WI38 (cell line): ENCODE results near the gene ERGIC1.
"Not testable (repeated sequence)": the region's sequence is repeated elsewhere in the genome, so short reads cannot be mapped to it uniquely, and the experiment has no call there.

ENCODE experiments used
- H3K4me3 ChIP-seq: 2 replicates; pipeline ENCODE4 v1.5.1; 2011; ENCODE audit warnings: low read depth, mild to moderate bottlenecking, control low read depth, low read length
- TF ChIP-seq, protein P1 (sequence below): IDR thresholded peaks from 2 replicates; pipeline ENCODE4 v1.5.1; 2012; ENCODE audit warnings: low read depth, mild to moderate bottlenecking, control low read depth, low read length

The ERGIC1 gene

DNA sequence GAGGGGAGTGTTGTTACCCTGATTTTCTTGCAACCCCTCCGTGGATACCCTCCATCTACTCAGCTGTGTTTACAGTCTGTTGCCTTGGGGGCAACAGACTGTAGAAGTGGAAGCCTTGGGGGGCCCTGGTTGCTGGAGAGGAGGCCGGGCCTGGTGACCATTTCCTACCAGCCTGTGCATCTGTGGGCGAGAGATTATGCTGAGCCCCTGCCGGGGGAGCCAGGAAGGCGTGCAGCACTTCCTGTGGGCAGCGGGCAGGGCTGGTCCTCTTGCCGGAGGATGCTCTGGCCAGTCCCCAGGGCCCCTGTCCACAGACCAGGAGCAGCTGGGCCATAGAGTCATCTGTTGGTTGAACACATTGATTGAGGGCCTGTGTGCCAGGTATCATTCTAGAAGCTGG is 11.1 kb downstream of the ERGIC1 start:
- H3K4me3 ChIP-seq = no peak overlapping the region
- TF ChIP-seq, protein P1, sequence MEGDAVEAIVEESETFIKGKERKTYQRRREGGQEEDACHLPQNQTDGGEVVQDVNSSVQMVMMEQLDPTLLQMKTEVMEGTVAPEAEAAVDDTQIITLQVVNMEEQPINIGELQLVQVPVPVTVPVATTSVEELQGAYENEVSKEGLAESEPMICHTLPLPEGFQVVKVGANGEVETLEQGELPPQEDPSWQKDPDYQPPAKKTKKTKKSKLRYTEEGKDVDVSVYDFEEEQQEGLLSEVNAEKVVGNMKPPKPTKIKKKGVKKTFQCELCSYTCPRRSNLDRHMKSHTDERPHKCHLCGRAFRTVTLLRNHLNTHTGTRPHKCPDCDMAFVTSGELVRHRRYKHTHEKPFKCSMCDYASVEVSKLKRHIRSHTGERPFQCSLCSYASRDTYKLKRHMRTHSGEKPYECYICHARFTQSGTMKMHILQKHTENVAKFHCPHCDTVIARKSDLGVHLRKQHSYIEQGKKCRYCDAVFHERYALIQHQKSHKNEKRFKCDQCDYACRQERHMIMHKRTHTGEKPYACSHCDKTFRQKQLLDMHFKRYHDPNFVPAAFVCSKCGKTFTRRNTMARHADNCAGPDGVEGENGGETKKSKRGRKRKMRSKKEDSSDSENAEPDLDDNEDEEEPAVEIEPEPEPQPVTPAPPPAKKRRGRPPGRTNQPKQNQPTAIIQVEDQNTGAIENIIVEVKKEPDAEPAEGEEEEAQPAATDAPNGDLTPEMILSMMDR = no peak

GRCh38 chr5:172845576-172845975 is 11.5 kb downstream of the ERGIC1 start:
- no peak overlapping the region for H3K4me3 ChIP-seq
- TF ChIP-seq, protein P1 = no peak

DNA sequence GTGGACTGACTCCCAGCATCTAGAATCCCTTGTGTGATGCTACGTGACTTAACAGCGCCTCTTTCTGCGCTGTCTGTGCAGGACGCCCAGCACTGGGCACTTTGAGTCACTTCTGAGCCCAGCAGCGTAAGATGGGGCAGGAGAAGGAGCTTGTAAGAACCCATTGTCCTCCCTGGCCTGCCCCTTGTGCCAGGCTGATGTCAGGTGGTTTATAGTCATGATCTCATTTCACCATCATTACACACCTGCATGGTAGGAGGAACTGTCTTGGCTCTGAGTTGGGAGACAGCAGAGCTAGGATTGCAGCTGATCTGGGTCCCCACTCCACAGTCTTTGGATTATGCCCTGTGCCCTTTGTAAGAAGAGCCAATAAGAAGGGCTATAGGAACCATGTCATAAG is 12.2 kb downstream of the ERGIC1 start:
- TF ChIP-seq, protein P1 = no peak
- no peak overlapping the region for H3K4me3 ChIP-seq

GRCh38 chr5:172846677-172847076 is 12.6 kb downstream of the ERGIC1 start:
- no peak overlapping the region for H3K4me3 ChIP-seq
- TF ChIP-seq, protein P1 = no peak

DNA sequence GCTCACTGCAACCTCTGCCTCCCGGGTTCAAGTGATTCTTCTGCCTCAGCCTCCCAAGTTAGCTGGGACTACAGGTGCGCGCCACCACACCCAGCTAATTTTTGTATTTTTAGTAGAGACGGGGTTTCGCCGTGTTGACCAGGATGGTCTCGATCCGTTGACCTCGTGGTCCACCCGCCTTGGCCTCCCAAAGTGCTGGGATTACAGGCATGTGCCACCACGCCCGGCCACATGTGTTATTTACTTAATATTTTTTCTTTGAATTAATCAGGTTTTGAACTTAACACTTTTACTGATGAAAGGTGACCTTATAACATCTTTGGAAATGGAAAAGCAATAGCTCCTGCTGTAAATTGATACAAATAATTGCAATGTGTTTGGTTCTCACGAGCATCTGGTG is 13.5 kb downstream of the ERGIC1 start:
- not testable (repeated sequence) for H3K4me3 ChIP-seq

GRCh38 chr5:172848419-172848818 is 14.4 kb downstream of the ERGIC1 start:
- TF ChIP-seq, protein P1 = no peak
- H3K4me3 ChIP-seq = no peak overlapping the region

DNA sequence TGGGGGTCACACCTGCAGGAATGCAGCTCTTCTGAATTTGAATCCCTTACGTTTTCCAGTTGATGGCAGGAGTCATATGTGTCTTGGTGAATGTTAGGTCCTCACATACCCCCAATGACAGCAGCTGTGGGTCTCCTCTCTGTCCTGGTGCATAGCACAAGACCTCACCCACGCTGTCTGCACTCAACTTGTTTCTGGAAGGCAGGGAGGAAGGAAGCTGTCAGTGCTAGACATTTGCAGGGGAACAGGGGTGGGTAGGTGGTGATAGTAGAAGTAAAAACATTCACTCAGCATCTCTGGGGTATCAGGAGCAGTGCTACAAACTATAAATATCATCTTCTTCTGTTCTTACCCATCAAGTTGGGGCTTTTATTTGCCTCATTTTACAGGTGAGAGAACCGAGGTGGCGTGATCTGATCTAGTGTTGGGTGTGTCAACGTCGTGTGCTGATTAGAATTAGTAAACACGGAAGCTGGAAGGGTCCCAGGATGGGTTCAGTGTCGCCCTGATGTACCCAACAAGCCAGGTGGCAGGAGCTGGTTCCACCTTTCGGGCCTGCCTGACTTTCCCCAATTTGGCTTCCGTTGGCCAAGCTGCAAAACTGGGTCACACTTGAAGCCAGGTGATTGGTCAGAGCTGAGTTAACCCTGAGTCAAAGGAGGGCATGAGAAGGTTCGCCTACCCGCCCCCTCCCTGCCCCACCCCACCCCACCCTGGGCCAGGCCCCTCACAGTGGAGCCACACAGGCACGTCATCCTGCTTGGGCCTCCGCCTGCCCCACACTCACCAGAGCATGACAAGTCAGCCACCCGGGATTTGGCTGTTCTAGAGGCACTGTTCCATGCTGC is 15.8 kb downstream of the ERGIC1 start:
- TF ChIP-seq, protein P1 = no peak
- no peak overlapping the region for H3K4me3 ChIP-seq

- H3K4me3 ChIP-seq = no peak overlapping the region
- TF ChIP-seq, protein P1 = no peak
These were observed 16.4 kb downstream of the ERGIC1 start for GRCh38 chr5:172850454-172850797.

DNA sequence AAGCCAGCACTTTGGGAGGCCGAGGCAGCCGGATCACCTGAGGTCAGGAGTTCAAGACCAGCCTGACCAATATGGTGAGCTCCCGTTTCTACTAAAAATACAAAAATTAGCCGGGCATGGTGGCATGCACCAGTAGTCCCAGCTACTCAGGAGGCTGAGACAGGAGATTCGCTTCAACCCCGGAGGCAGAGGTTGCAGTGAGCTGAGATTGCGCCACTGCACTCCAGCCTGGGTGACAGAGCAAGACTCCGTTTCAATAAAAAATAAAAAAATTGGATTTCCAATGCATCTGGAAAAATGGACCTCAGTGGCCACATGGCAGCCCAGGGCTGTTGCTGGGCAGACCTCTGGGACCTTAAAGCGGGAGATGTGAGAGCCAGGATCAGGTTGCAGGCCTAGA is 17.2 kb downstream of the ERGIC1 start:
- not testable (repeated sequence) for H3K4me3 ChIP-seq
